ENCODE measurements around the gene TPD52L1.
"Not testable (repeated sequence)": the region's sequence is repeated elsewhere in the genome, so short reads cannot be mapped to it uniquely, and the experiment has no call there.

Gene TPD52L1

DNA sequence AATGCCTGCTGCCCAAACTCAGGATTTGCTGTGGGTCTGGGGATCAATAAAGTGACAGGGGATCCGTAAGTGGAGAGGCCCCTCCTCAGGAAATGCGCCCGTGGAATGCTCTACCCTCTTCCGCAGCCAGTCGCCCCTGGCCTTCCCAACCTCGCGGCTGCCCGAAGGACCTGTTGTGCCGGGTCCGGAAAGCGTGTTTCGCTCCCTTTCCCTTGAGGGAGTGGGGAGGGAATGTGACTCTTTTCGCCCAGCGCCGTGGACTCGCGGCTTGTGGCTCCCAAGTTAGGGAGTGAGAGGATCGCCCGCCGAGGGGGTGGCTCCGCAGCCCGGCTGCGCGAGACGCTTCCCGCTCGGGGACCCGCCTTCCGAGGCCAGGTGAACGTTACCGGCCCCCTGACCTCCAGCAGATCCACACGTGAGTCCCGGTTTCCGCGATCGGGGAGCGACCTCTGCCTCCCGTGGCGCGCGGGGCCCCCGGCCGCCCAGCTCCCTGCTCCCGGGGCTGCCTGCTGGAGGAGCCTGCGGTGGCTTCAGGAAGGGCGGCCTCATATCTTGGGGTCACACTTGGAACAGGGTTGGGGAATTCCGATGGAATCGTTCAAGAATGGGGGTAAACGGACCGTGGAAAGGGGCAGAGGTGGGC is 666 bp downstream of the TPD52L1 start:
- peaks cover 0 to 16% (median 16%) of the 10 kb centered on the region in 4 experiments for H3K4me1 ChIP-seq (ENCODE audit: control extremely low read depth in 1 of 4, control insufficient read depth in 4 of 4, insufficient read depth in 4 of 4, low read length in 3 of 4)
- DNase-seq: peak; percentile 3 to 26 (median 5)
- WGBS (ENCODE audit: insufficient coverage): under 1% methylated on average over 46 of the region's 50 CpGs
- peak overlapping the region in 1 of 2 experiments; percentile 51 for H3K27ac ChIP-seq (ENCODE audit: insufficient read depth in 1 of 2, low read depth in 1 of 2, low read length in 2 of 2, poor library complexity in 1 of 2, severe bottlenecking in 2 of 2)
- peak overlapping the region; percentile 44 to 86 (median 76) for H3K4me3 ChIP-seq (ENCODE audit: control insufficient read depth in 1 of 7, extremely low read depth in 1 of 7, insufficient read depth in 4 of 7, low read depth in 2 of 7, low read length in 6 of 7)
- peaks cover 0 to 4% (median 1%) of the 10 kb centered on the region in 5 experiments for H3K27me3 ChIP-seq (replicated peaks in 2 of 5; ENCODE audit: control insufficient read depth in 4 of 5, insufficient read depth in 5 of 5, low read length in 4 of 5)
- no peaks in the 10 kb centered on the region for H3K36me3 ChIP-seq (ENCODE audit: control insufficient read depth in 4 of 4, insufficient read depth in 4 of 4, low read length in 3 of 4)
- CTCF ChIA-PET: interaction anchor here (1.0 to 4.8 kb wide), 10 partner anchors 8 to 284 kb away, joined by 3 to 20 read pairs (median 4); partner anchors contain the start of gene HDDC2
- POLR2A ChIA-PET: no interaction called here
- H3K9me3 ChIP-seq (ENCODE audit: control extremely low read depth in 1 of 5, control insufficient read depth in 4 of 5, insufficient read depth in 2 of 5, low read depth in 1 of 5, low read length in 4 of 5): no peaks in the 10 kb centered on the region

DNA sequence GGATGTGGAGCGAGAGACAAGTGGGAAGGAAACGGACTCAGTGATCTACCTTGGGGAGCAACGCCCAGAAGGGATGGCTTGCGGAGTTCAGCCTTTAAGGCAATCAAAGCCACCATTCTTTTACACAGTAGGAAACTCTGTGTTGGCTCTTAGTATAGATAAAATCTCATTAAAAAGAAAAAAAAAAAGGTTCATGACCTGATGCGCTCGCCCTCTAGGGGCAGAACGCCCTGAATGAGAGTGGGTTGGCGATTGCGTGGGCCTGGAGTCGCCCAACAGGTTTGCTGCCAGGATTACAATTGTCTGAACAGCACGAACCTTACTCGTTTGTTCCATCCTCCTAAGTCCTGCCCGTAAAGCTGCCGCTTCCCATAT is 1.2 kb downstream of the TPD52L1 start:
- ChIA-PET POLR2A (no interaction called here), CTCF (interaction anchor here (0.7 to 4.8 kb wide), 5 partner anchors 10 to 1584 kb away, joined by 3 to 20 read pairs (median 3); no protein-coding TSS in a partner anchor)
- Histone ChIP-seq H3K27ac (ENCODE audit: insufficient read depth in 1 of 2, low read depth in 1 of 2, low read length in 2 of 2, poor library complexity in 1 of 2, severe bottlenecking in 2 of 2) (peak overlapping the region in 1 of 2 experiments; percentile 51), H3K27me3 (replicated peaks in 2 of 5; ENCODE audit: control insufficient read depth in 4 of 5, insufficient read depth in 5 of 5, low read length in 4 of 5) (peaks cover 0 to 4% (median 0%) of the 10 kb centered on the region in 5 experiments), H3K4me1 (ENCODE audit: control extremely low read depth in 1 of 4, control insufficient read depth in 4 of 4, insufficient read depth in 4 of 4, low read length in 3 of 4) (peaks cover 0 to 16% (median 16%) of the 10 kb centered on the region in 4 experiments), H3K36me3 (ENCODE audit: control insufficient read depth in 4 of 4, insufficient read depth in 4 of 4, low read length in 3 of 4) (no peaks in the 10 kb centered on the region), H3K9me3 (ENCODE audit: control extremely low read depth in 1 of 5, control insufficient read depth in 4 of 5, insufficient read depth in 2 of 5, low read depth in 1 of 5, low read length in 4 of 5) (no peaks in the 10 kb centered on the region), H3K4me3 (ENCODE audit: control insufficient read depth in 1 of 7, extremely low read depth in 1 of 7, insufficient read depth in 4 of 7, low read depth in 2 of 7, low read length in 6 of 7) (peak overlapping the region; percentile 44 to 86 (median 76))
- peak; percentile 72 to 80 (median 77) for DNase-seq
- 36% methylated on average over 7 of the region's 14 CpGs for WGBS (ENCODE audit: insufficient coverage)

DNA sequence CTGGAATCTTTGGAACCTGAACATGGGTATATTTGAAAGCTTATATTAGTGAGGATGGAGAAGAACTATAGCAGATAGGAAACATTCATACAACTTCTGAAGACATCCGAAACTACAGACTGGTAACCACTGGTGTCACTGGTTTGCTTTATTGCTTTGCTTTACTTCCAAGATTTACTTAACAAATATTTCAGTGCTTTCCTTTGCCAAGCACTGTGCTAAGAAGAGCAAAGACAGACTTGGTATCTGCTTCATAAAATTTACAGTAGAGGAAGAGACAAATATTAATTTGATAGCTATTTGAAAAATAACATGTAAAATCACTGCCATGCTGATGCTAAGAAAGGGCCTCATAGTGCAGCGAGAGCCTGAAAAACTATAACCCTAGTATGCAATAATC is 1.8 kb downstream of the TPD52L1 start:
- Histone ChIP-seq H3K27me3 (replicated peaks in 2 of 5; ENCODE audit: control insufficient read depth in 4 of 5, insufficient read depth in 5 of 5, low read length in 4 of 5) (peaks cover 0 to 4% (median 0%) of the 10 kb centered on the region in 5 experiments), H3K36me3 (ENCODE audit: control insufficient read depth in 4 of 4, insufficient read depth in 4 of 4, low read length in 3 of 4) (no peaks in the 10 kb centered on the region), H3K4me3 (ENCODE audit: control insufficient read depth in 1 of 7, extremely low read depth in 1 of 7, insufficient read depth in 4 of 7, low read depth in 2 of 7, low read length in 6 of 7) (no peak overlapping the region), H3K27ac (ENCODE audit: insufficient read depth in 1 of 2, low read depth in 1 of 2, low read length in 2 of 2, poor library complexity in 1 of 2, severe bottlenecking in 2 of 2) (no peak overlapping the region), H3K4me1 (ENCODE audit: control extremely low read depth in 1 of 4, control insufficient read depth in 4 of 4, insufficient read depth in 4 of 4, low read length in 3 of 4) (peaks cover 0 to 16% (median 16%) of the 10 kb centered on the region in 4 experiments), H3K9me3 (ENCODE audit: control extremely low read depth in 1 of 5, control insufficient read depth in 4 of 5, insufficient read depth in 2 of 5, low read depth in 1 of 5, low read length in 4 of 5) (no peaks in the 10 kb centered on the region)
- CTCF ChIA-PET: interaction anchor here (0.7 to 1.1 kb wide), 4 partner anchors 9 to 1583 kb away, joined by 3 to 4 read pairs (median 3); no protein-coding TSS in a partner anchor
- DNase-seq: no peak
- POLR2A ChIA-PET: no interaction called here
- WGBS (ENCODE audit: insufficient coverage): 100% methylated on average over 1 of the region's 2 CpGs

DNA sequence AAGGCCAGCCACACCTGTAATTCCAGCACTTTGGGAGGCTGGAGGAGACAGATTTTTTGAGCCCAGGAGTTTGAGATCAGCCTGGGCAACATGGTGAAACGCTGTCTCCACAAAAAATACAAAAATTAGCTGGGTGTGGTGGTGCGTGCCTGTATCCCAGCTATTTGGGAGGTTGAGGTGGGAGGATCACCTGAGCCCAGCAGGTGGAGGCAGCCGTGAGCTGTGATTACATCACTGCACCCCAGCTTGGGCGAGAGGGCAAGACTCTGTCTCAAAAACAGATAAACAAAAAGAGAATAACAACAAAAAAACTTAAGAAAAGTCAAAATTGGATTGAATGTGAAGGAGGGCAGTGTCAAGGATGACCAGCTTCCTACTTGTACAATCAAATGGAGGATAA is 2.9 kb downstream of the TPD52L1 start:
- POLR2A ChIA-PET: no interaction called here
- Histone ChIP-seq H3K9me3 (ENCODE audit: control extremely low read depth in 1 of 5, control insufficient read depth in 4 of 5, insufficient read depth in 2 of 5, low read depth in 1 of 5, low read length in 4 of 5) (no peaks in the 10 kb centered on the region), H3K36me3 (ENCODE audit: control insufficient read depth in 4 of 4, insufficient read depth in 4 of 4, low read length in 3 of 4) (no peaks in the 10 kb centered on the region), H3K4me3 (ENCODE audit: control insufficient read depth in 1 of 7, extremely low read depth in 1 of 7, insufficient read depth in 4 of 7, low read depth in 2 of 7, low read length in 6 of 7) (no peak overlapping the region), H3K4me1 (ENCODE audit: control extremely low read depth in 1 of 4, control insufficient read depth in 4 of 4, insufficient read depth in 4 of 4, low read length in 3 of 4) (peaks cover 0 to 16% (median 16%) of the 10 kb centered on the region in 4 experiments), H3K27me3 (replicated peaks in 2 of 5; ENCODE audit: control insufficient read depth in 4 of 5, insufficient read depth in 5 of 5, low read length in 4 of 5) (peaks cover 0 to 4% (median 0%) of the 10 kb centered on the region in 5 experiments), H3K27ac (ENCODE audit: insufficient read depth in 1 of 2, low read depth in 1 of 2, low read length in 2 of 2, poor library complexity in 1 of 2, severe bottlenecking in 2 of 2) (no peak overlapping the region)
- 83% methylated on average over 1 of the region's 4 CpGs for WGBS (ENCODE audit: insufficient coverage)
- no peak for DNase-seq
- CTCF ChIA-PET: no interaction called here

DNA sequence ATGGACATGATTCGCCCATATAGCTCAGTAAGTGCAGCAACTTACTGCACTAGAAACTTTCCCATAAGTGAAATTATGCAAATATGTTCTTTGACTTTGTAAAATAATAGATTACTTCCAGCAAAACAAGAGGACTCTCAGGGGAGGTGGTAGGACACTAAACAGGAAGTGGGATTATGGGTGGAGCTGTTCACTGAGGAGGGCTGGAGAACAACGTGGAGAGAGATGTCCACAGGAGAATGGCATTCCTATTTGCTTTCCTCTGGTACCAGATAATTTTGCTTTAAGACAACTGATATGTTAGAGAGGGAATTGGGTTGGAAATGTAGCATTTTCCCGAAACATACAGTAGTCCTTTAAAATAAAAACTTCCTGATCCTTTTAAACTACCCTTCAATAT is 3.7 kb downstream of the TPD52L1 start:
- H3K9me3 ChIP-seq (ENCODE audit: control extremely low read depth in 1 of 5, control insufficient read depth in 4 of 5, insufficient read depth in 2 of 5, low read depth in 1 of 5, low read length in 4 of 5): no peaks in the 10 kb centered on the region
- H3K4me3 ChIP-seq (ENCODE audit: control insufficient read depth in 1 of 7, extremely low read depth in 1 of 7, insufficient read depth in 4 of 7, low read depth in 2 of 7, low read length in 6 of 7): no peak overlapping the region
- POLR2A ChIA-PET: no interaction called here
- CTCF ChIA-PET: no interaction called here
- H3K36me3 ChIP-seq (ENCODE audit: control insufficient read depth in 4 of 4, insufficient read depth in 4 of 4, low read length in 3 of 4): no peaks in the 10 kb centered on the region
- DNase-seq: no peak
- peaks cover 0 to 2% (median 0%) of the 10 kb centered on the region in 5 experiments for H3K27me3 ChIP-seq (replicated peaks in 2 of 5; ENCODE audit: control insufficient read depth in 4 of 5, insufficient read depth in 5 of 5, low read length in 4 of 5)
- WGBS (ENCODE audit: insufficient coverage): no CpG with 5 or more reads among the region's 3 CpGs
- peaks cover 0 to 16% (median 16%) of the 10 kb centered on the region in 4 experiments for H3K4me1 ChIP-seq (ENCODE audit: control extremely low read depth in 1 of 4, control insufficient read depth in 4 of 4, insufficient read depth in 4 of 4, low read length in 3 of 4)
- H3K27ac ChIP-seq (ENCODE audit: insufficient read depth in 1 of 2, low read depth in 1 of 2, low read length in 2 of 2, poor library complexity in 1 of 2, severe bottlenecking in 2 of 2): no peak overlapping the region

DNA sequence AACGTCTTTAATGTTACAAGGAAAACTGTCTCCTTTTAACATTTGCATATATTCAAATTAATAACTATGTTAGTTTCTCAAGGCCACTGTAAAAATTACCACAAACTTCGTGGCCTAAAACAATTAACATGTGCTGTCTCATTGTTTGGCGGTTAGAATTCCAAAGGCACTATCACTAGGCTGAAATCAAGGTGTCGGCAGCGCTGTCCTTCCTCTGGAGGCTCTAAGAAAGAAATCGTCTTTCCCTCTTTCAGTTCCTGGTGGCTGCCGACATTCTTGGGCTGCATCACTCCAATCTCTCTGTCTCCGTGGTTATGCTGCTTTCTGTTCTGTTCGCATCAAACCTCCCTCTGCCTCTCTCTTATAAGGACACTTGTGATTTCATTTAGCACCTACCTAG is 4.2 kb downstream of the TPD52L1 start:
- Histone ChIP-seq H3K4me3 (ENCODE audit: control insufficient read depth in 1 of 7, extremely low read depth in 1 of 7, insufficient read depth in 4 of 7, low read depth in 2 of 7, low read length in 6 of 7) (no peak overlapping the region), H3K27me3 (replicated peaks in 2 of 5; ENCODE audit: control insufficient read depth in 4 of 5, insufficient read depth in 5 of 5, low read length in 4 of 5) (peaks cover 0 to 2% (median 0%) of the 10 kb centered on the region in 5 experiments), H3K36me3 (ENCODE audit: control insufficient read depth in 4 of 4, insufficient read depth in 4 of 4, low read length in 3 of 4) (no peaks in the 10 kb centered on the region), H3K4me1 (ENCODE audit: control extremely low read depth in 1 of 4, control insufficient read depth in 4 of 4, insufficient read depth in 4 of 4, low read length in 3 of 4) (peaks cover 0 to 16% (median 16%) of the 10 kb centered on the region in 4 experiments), H3K27ac (ENCODE audit: insufficient read depth in 1 of 2, low read depth in 1 of 2, low read length in 2 of 2, poor library complexity in 1 of 2, severe bottlenecking in 2 of 2) (no peak overlapping the region), H3K9me3 (ENCODE audit: control extremely low read depth in 1 of 5, control insufficient read depth in 4 of 5, insufficient read depth in 2 of 5, low read depth in 1 of 5, low read length in 4 of 5) (no peaks in the 10 kb centered on the region)
- WGBS (ENCODE audit: insufficient coverage): 100% methylated on average over 8 of the region's 9 CpGs
- ChIA-PET CTCF (no interaction called here), POLR2A (no interaction called here)
- DNase-seq: no peak

DNA sequence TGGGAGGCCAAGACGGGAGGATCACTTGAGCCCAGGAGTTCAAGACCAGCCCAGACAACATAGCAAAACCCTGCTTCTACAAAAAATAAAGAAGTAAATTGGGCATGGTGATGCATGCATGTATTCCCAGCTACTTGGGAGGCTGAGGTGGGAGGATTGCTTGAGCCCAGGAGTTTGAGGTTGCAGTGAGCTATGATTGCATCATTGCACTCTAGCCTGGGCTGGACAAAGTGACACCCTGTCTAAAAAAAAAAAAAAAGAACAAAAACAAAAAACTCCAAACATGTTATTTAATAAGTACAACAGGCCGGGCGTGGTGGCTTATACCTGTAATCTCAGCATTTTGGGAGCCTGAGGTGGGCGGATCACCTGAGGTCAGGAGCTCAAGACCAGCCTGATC is 9.8 kb downstream of the TPD52L1 start:
- H3K4me3 ChIP-seq (ENCODE audit: control insufficient read depth in 1 of 7, extremely low read depth in 1 of 7, insufficient read depth in 4 of 7, low read depth in 2 of 7, low read length in 6 of 7); H3K27ac ChIP-seq (ENCODE audit: insufficient read depth in 1 of 2, low read depth in 1 of 2, low read length in 2 of 2, poor library complexity in 1 of 2, severe bottlenecking in 2 of 2); H3K27me3 ChIP-seq (replicated peaks in 2 of 5; ENCODE audit: control insufficient read depth in 4 of 5, insufficient read depth in 5 of 5, low read length in 4 of 5); DNase-seq; H3K36me3 ChIP-seq (ENCODE audit: control insufficient read depth in 4 of 4, insufficient read depth in 4 of 4, low read length in 3 of 4); POLR2A ChIA-PET; H3K4me1 ChIP-seq (ENCODE audit: control extremely low read depth in 1 of 4, control insufficient read depth in 4 of 4, insufficient read depth in 4 of 4, low read length in 3 of 4); H3K9me3 ChIP-seq (ENCODE audit: control extremely low read depth in 1 of 5, control insufficient read depth in 4 of 5, insufficient read depth in 2 of 5, low read depth in 1 of 5, low read length in 4 of 5): not testable (repeated sequence)
- WGBS (ENCODE audit: insufficient coverage): no CpG with 5 or more reads among the region's 4 CpGs
- CTCF ChIA-PET: interaction anchor here (1.9 to 2.0 kb wide), 2 partner anchors 8 to 10 kb away, joined by 4 read pairs; partner anchors contain the start of gene TPD52L1

Measured in common myeloid progenitor, CD34-positive (primary cell).